ENCODE results near the gene SETX. TPM values are rescaled to one million over a fixed set of nuclear protein-coding genes. Genes with fewer than 3 reads are reported as not detected.

The SETX gene
- total and polyA plus RNA-seq, 2 donors (not counting 1 experiment from before 2014, with no cell fraction given): 29.2 to 105 TPM

DNA sequence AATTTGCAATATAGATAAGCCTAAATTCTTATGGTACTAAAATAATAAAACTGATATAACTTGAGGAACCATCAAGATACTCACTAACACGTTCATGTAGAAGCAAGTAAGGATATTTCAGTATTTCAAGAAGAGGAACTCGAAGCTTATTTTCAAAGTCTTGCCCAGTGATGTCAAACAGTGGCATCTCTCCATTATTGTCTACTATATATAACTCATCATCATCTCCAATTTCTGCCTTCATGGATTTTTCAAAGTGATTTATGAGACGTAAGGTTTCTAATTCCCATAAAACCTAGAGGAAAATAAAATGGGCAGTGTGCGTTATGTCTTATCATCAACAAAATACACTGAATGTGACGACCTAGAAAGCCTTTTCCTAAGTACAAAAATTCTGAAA lies 8.6 kb downstream of the SETX start:
- Histone ChIP-seq H3K27me3 (replicated peaks in 1 of 4; ENCODE audit: control extremely low read depth in 1 of 4, control insufficient read depth in 3 of 4, insufficient read depth in 4 of 4, low read length in 3 of 4) (no peaks in the 10 kb centered on the region), H3K79me2 (ENCODE audit: control insufficient read depth, insufficient read depth, low read length) (peaks cover 92% of the 10 kb centered on the region), H3K9me3 (ENCODE audit: control extremely low read depth in 1 of 3, control insufficient read depth in 2 of 3, insufficient read depth in 1 of 3, low read length in 2 of 3) (no peaks in the 10 kb centered on the region), H3K36me3 (replicated peaks in 1 of 2; ENCODE audit: control extremely low read depth in 1 of 2, control insufficient read depth in 1 of 2, extremely low read depth in 1 of 2, insufficient read depth in 2 of 2, low read length in 1 of 2) (peaks cover 13 to 87% of the 10 kb centered on the region in 2 experiments), H2AFZ (ENCODE audit: insufficient read depth, low read depth, low read length, poor library complexity, severe bottlenecking) (no peak overlapping the region), H3K4me2 (replicated peaks; ENCODE audit: low read depth, low read length, poor library complexity, severe bottlenecking) (no peak overlapping the region), H3K27ac (ENCODE audit: low read length in 2 of 2) (peak overlapping the region in 1 of 2 donors; percentile 57), H3K9ac (ENCODE audit: low read length) (no peak overlapping the region), H4K20me1 (ENCODE audit: control insufficient read depth, insufficient read depth, low read length, poor library complexity, severe bottlenecking) (peaks cover 67% of the 10 kb centered on the region), H3K4me3 (ENCODE audit: control extremely low read depth in 1 of 5, extremely low read depth in 1 of 5, insufficient read depth in 1 of 5, low read depth in 2 of 5, low read length in 4 of 5) (no peak overlapping the region), H3K4me1 (ENCODE audit: control insufficient read depth in 2 of 2, insufficient read depth in 2 of 2, low read length in 2 of 2) (peaks cover 20 to 22% of the 10 kb centered on the region in 2 donors)
- H3K4me3 Mint-ChIP-seq: no peak overlapping the region
- no peaks in the 10 kb centered on the region for H3K27me3 Mint-ChIP-seq
- H3K9me3 Mint-ChIP-seq (ENCODE audit: insufficient read depth): no peaks in the 10 kb centered on the region
- CTCF ChIA-PET: interaction anchor here (0.6 to 10.7 kb wide), 3 partner anchors 36 to 62 kb away, joined by 3 to 160 read pairs (median 3); no protein-coding TSS in a partner anchor
- POLR2A ChIA-PET: interaction anchor here (2.0 kb wide), 1 partner anchor 38 kb away, joined by 8 read pairs; no protein-coding TSS in a partner anchor
- TF ChIP-seq EZH2 (IDR thresholded peaks at IDR 0.05; ENCODE audit: borderline replicate concordance, insufficient read depth, low read depth, low read length, poor library complexity, severe bottlenecking): no peak
- TF ChIP-seq, protein P1, sequence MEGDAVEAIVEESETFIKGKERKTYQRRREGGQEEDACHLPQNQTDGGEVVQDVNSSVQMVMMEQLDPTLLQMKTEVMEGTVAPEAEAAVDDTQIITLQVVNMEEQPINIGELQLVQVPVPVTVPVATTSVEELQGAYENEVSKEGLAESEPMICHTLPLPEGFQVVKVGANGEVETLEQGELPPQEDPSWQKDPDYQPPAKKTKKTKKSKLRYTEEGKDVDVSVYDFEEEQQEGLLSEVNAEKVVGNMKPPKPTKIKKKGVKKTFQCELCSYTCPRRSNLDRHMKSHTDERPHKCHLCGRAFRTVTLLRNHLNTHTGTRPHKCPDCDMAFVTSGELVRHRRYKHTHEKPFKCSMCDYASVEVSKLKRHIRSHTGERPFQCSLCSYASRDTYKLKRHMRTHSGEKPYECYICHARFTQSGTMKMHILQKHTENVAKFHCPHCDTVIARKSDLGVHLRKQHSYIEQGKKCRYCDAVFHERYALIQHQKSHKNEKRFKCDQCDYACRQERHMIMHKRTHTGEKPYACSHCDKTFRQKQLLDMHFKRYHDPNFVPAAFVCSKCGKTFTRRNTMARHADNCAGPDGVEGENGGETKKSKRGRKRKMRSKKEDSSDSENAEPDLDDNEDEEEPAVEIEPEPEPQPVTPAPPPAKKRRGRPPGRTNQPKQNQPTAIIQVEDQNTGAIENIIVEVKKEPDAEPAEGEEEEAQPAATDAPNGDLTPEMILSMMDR (IDR thresholded peaks at IDR 0.05): no peak
- no CpG with 5 or more reads among the region's 5 CpGs for WGBS (ENCODE audit: insufficient coverage)
- DNase-seq: no peak
- H3K4me1 Mint-ChIP-seq: peaks cover 29% of the 10 kb centered on the region
- no peak overlapping the region for H3K27ac Mint-ChIP-seq
- intact Hi-C loops (cut with micrococcal nuclease): no loop called here
- no peak for ATAC-seq (ENCODE audit: low read depth)

GRCh38 chr9:132341177-132341840 lies 13.5 kb downstream of the SETX start:
- Mint-ChIP-seq H3K27me3 (no peaks in the 10 kb centered on the region), H3K4me1 (peaks cover 9% of the 10 kb centered on the region), H3K27ac (no peak overlapping the region), H3K9me3 (ENCODE audit: insufficient read depth) (no peaks in the 10 kb centered on the region), H3K4me3 (no peak overlapping the region)
- TF ChIP-seq, protein P1 (IDR thresholded peaks at IDR 0.05): no peak
- TF ChIP-seq EZH2 (IDR thresholded peaks at IDR 0.05; ENCODE audit: borderline replicate concordance, insufficient read depth, low read depth, low read length, poor library complexity, severe bottlenecking): no peak
- CTCF ChIA-PET: no interaction called here
- ATAC-seq (ENCODE audit: low read depth): no peak
- WGBS (ENCODE audit: insufficient coverage): 95% methylated on average over 4 of the region's 9 CpGs
- Histone ChIP-seq H3K27ac (ENCODE audit: low read length in 2 of 2) (peak overlapping the region in 1 of 2 donors; percentile 59), H3K4me3 (ENCODE audit: control extremely low read depth in 1 of 5, extremely low read depth in 1 of 5, insufficient read depth in 1 of 5, low read depth in 2 of 5, low read length in 4 of 5) (no peak overlapping the region), H3K27me3 (replicated peaks in 1 of 4; ENCODE audit: control extremely low read depth in 1 of 4, control insufficient read depth in 3 of 4, insufficient read depth in 4 of 4, low read length in 3 of 4) (no peaks in the 10 kb centered on the region), H2AFZ (ENCODE audit: insufficient read depth, low read depth, low read length, poor library complexity, severe bottlenecking) (no peak overlapping the region), H4K20me1 (ENCODE audit: control insufficient read depth, insufficient read depth, low read length, poor library complexity, severe bottlenecking) (peaks cover 66% of the 10 kb centered on the region), H3K36me3 (replicated peaks in 1 of 2; ENCODE audit: control extremely low read depth in 1 of 2, control insufficient read depth in 1 of 2, extremely low read depth in 1 of 2, insufficient read depth in 2 of 2, low read length in 1 of 2) (peaks cover 18 to 86% of the 10 kb centered on the region in 2 experiments), H3K9ac (ENCODE audit: low read length) (no peak overlapping the region), H3K79me2 (ENCODE audit: control insufficient read depth, insufficient read depth, low read length) (peaks cover 87% of the 10 kb centered on the region), H3K4me1 (ENCODE audit: control insufficient read depth in 2 of 2, insufficient read depth in 2 of 2, low read length in 2 of 2) (no peaks in the 10 kb centered on the region), H3K9me3 (ENCODE audit: control extremely low read depth in 1 of 3, control insufficient read depth in 2 of 3, insufficient read depth in 1 of 3, low read length in 2 of 3) (no peaks in the 10 kb centered on the region), H3K4me2 (replicated peaks; ENCODE audit: low read depth, low read length, poor library complexity, severe bottlenecking) (no peak overlapping the region)
- POLR2A ChIA-PET: interaction anchor here (0.5 kb wide), 1 partner anchor 69 kb away, joined by 6 read pairs; the partner anchor contains the start of gene CFAP77
- intact Hi-C loops (cut with micrococcal nuclease): no loop called here
- DNase-seq: no peak

Data from B cell (primary cell).